Stimulated activated CD4-positive, alpha-beta T cell treated with anti-CD3 and anti-CD28 coated beads, TNF-alpha, amount 100 ng/mL, for 24 hours (primary cell): ENCODE results near the gene MED12L.
A peak's percentile ranks its signal among the peaks of the same experiment; 100 is the strongest.

Experiments
- DNase-seq, 3 experiments: peaks; one replicate each; pipeline ENCODE4 v3.0.0-alpha.2; 2020; ENCODE audit warnings: low read depth in 3 of 3

Gene MED12L

DNA sequence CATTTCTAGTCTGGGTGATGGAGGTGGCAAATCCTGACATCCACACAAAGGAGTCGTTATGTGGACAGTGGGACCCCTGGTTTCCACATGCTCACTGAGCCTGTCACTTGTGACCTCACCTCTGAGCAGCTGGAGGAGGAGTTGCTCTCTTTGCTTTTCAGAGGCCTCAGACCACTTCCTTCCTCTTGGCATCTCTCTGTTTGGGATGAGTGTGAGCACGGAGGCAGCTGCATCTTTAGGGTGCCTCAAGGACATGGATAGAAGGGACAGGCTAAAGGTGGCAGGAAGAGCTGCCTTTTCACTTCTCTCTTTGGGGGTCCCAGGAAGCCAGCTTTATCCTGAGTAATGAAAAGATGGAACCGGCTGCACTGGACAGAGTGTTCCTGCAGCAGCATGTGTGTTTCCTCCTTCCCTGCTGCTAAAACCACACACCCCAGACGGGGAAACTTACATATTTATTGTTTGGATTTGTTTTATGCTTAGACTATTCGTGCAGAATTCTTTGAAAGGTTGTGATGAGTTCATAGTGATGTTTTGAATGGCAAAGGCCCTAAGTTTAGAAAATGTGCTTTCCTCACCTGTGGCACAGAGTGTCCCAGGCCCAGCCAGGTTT lies 85.8 kb downstream of the MED12L start:
- DNase-seq = peak in 2 of 3 experiments; percentile 5 to 26

DNA sequence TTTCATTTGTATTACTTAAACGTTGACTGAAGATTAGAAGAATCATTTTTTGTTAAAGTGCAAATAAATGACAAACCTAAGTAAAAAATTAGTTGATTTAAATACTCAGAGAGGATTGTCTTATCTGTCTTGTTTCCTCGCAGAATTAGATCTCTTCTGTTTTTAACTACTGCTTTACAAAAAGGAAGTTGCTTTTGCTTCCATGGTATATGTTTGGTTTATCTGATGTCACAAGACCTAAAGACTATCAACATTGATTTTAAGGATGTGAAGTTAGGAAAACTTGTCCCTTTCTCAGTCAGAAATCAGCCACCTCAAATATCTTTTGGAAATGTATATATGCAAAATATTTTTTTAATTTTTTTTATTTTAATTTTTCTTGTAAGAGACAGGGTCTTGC lies 88.9 kb downstream of the MED12L start:
- no peak for DNase-seq

DNA sequence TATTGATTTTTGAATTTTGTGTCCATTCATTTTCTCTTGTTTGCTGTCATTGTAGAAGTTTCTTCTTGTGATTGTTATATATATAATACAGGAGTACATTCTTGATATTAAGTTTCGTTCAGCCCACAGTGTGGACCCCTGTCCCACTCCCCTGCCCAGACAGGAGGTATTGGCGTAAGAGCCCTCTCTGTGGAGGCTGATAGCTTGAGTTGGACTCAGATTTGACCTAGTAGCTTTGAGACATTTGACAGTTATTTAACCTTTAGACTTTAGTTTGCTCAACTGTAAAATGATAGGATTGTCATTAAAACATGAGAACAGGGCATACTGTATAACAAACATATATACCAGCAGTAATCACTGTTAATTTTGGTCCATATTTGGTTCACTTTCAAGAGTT lies 90.5 kb downstream of the MED12L start:
- no peak for DNase-seq

DNA sequence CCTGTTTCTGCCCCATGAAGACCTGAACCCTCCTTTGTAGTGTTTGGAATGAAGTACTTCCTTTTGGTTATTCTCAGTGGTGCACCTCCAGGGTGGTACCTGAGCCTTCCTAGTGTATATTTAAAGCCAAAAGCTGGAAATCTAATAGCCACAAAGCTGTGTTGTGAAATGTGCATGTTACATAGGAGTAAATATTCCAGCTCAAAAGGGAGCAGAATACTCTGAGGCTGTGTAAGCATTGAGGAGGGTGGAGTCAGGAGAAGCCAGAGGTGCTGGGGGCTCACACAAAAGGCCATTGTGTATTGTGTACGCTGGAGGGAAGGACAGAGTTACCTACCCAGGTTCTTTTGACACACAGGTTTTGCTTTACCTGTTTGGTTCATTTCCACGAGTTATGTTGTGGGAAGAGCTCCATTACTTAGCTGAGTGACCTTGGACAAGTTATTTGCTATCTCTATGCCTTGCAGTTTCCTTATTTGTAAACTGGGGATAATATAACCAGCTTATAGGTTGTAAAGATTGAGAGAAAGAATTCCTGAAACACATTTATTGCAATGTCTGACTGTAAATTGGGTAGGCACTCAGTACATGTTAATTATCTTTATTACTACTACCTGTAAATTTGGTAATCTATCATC lies 92.9 kb downstream of the MED12L start:
- DNase-seq = no peak

DNA sequence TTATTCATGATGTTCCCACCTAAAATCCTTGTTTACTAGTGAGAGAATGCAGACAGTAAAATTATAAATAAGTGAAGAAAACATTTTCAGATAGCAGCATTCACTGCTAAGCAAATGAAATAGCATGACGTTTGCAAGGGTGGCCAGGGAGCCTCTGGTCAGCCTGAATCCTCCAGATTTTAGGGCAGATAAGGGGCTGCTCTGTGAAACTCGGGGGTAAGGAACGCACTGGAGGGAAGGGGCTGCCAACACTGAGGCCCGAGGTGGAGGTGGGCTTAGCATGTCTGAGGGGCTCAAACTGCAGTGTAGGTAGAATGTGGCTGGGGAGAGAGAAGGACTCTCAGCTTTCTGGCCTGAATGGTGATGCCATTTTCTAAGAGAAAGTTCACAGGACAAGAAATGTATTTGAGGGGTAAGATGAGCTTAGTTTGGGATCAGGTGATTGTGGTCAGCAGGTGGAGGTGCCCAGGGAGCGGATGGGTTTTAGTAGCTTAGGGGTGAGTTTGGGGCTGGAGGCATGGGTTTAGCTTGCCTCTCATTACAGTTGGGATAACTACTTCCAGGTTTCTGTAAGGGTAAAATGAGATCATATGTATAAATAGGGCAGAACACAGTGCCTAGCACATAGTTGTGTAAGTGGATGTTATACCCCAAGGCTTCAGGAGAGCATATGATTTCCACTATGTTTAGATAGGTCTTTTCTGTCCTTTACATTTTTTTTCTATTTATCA lies 97.0 kb downstream of the MED12L start:
- no peak for DNase-seq

DNA sequence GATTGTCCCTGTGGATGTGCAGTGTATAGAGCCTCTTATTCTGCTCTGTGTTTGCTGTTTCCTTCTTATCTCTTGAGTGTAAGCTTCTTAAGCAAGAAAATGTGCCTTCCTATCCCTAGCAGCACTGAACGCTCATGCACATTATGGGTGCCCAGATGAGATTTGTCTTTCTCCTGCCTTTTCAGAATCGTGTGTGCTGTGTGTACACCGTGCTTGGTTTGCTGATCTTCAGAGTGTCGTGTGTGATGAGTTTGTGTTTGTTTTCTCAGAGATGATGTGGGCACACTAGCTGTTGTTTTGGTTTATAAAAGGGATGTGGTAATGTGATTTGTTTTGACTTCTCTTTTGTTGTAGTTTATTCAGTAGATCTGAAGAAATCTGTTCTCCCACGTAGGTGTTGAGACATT lies 97.8 kb downstream of the MED12L start:
- DNase-seq = no peak

DNA sequence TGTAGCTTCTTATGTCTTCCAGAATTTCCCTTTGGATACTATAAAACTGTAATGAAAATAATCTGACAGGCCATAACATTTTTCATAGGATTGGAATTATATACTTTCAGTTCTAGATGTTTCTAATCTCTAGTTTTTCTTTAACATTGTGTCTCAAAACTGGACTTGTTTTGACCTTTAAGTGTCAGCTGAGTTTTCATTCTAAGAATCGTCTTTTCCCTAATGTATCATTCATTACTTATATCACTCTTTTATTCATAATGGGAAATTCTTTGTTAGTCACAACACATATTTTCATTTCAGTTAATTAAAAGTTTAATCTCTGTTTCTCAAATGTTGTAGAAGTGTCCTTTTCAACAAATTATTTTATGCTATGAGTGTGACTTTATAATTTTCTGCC lies 105.6 kb downstream of the MED12L start:
- no peak for DNase-seq

DNA sequence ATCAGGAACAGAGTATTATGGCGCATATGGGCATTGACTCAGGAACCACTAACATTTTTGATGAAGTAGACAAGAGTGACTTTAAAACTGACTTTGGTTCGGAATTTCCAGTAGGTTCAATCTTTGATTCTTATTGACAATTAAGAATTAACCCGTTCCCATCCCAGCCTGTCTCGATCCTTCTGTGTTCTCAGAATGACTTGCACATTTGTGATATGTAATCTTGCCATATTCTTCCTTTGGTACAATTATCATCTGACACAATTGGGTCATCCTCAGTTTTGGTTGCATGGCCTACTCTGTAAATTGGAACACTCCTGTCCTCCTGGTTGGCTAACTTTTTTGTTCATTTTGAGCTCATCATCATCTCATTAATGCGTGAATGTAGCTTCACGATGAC lies 107.1 kb downstream of the MED12L start:
- DNase-seq = no peak

DNA sequence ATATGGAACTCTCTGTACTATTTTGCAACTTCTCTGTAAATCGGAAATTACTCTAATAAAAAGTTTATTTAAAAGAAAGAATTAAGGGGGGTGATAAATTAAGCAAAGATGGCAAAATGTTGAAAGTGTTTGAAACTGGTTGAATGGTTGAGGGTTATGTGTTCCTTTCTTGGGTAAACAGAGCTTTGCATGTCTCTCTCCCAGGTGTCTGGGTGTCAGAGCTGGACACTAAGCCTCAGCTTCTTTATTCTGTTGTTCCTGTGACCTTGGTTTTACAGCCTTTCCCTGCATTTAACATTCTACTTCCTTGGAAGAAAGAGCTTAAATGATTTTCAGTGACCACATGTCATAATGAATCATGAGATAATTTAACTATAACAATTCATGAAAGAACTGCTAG lies 110.4 kb downstream of the MED12L start:
- no peak for DNase-seq

DNA sequence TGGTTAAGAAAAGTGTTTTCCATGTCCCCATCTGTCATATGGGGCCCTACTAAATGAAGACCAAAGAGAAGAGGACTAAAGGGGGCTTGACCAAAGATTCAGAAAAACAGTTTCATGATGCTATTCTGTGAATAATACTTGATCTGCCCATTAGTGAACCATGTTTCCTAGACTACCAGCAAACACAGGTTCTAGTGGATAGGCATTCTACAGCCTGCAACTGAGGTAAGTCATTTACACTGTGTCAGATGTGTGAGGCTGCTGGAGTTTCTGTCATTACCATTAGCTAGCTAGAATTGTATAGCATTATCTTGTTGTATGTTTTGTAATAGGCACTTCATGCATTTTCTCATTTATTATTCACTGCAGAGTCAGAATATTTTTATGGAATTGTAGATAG lies 111.0 kb downstream of the MED12L start:
- DNase-seq = no peak

DNA sequence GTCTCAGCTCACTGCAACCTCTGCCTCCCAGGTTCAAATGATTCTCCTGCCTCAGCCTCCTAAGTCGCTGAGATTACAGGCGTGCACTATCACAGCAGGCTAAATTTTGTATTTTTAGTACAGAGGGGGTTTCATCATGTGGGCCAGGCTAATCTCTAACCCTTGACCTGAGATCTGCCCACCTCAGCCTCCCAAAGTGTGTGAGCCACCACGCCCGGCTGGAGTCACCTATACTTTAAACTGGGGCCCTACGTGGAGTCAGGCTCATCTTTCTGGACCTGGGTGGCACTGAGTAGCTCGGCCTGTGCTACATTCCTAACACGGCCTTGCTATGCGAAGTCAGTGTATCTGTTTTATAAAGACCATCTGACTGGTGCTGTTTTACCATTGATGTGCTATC lies 111.8 kb downstream of the MED12L start:
- DNase-seq = no peak

DNA sequence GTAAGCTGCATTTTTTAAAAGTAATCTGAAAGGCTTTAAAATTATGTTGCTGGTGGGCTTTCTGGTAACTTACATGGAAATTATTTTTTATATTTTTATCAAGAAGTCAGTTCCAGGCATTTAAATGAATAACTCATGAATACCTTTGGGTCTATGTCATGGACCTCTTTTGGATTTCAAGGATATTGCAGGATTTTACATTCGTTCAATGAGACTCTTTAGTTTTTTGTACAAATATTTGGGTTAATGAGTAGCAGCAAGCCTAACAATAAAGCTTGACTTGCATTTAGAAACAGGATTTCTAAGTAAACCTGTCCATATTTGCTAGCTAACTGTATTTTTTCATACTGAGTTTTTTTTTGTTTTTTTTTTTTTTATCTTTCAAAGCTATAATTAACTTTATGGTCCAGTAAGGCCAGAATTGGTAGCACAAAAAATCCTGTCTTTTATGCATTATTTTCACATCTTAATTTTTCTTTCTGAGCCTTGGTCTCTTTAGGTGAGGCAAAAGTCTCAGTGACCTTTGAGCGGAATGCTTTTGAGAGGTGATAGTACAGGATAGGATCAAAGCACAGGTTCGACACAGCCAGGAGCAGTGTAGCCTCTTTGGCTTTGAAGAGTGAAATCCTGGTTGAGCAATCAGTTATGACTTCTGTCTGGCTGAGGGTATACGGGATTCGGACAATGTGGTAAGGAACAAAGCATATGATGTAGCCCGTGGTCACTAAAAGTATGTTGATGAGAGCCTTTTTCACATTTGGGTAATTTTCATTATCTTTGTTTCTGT lies 112.7 kb downstream of the MED12L start:
- no peak for DNase-seq

DNA sequence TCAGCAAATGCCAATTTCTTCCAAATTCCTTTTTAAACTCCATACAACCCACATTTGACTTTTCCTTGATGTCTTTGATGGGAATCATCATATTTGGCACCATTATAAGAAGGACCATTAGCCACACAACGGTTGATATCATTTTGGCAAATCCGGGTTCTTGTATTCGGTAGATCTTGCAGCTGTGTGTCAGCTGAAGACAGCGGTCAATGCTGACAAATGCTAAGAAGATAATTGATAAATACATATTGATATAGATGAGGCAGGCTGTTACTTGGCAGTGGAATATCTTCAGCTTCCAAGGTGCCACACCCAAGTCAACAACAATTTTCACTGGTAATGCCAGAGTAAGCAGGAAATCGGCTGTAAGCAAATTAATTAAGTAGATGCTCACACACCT lies 113.4 kb downstream of the MED12L start:
- DNase-seq = no peak

DNA sequence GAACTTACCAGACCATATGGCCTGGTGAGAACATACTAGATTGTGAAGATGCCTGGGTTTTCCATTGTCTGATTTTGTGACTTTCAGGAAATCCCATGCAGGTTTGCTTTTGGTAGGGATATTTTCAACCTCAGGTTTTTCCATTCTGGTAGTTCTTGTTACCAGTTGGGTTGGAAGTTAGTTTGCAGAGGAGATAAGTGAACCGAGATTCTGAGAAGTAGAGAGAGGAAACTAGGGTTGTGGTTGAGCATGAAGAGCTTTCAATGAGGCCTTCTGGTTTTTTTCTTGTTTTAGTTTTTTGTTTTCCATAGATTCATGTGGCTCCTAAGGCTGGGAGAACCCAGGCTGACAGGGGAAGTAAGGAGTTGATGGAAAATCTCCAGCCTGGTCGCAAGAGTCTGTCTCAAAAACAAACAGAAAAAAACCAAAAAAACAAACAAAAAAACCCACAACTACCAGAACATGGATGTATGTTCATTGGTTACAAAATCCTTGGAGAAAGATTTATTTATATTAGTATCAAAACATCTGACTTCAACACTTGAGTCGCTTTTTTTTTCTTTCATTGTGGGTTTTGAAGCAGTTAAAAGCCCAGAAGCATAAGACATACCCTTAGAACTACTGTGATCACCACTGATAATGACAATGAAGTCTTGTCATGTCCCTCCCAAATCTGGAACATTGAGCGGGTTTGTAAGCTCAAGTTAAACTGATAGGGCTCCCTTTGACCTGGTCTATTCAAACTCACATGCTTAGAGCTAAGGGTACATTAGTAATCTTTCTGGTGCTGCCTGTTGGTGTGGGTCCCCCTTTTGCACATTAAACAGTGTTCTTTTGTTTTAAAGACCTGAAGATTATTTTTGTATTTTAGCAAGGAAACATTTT lies 114.3 kb downstream of the MED12L start:
- DNase-seq = no peak

DNA sequence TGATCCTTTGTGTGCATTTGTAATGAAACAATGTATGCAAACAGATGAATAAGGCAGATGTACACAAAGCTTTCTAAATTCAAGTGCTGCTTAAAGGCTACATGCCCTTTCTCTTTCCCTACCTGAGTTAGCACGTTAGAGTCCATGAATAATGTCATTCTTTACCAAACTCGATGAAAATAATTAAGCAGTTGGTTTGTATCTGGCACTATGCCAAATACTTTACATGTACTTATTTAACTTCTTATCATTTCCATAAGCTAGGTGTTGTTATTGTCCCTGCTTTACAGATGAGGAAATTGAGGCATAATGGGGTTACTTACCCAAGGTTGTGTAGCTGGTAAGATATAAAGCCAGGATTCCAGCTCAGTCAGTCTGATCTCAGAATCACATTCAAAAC lies 115.1 kb downstream of the MED12L start:
- no peak for DNase-seq

DNA sequence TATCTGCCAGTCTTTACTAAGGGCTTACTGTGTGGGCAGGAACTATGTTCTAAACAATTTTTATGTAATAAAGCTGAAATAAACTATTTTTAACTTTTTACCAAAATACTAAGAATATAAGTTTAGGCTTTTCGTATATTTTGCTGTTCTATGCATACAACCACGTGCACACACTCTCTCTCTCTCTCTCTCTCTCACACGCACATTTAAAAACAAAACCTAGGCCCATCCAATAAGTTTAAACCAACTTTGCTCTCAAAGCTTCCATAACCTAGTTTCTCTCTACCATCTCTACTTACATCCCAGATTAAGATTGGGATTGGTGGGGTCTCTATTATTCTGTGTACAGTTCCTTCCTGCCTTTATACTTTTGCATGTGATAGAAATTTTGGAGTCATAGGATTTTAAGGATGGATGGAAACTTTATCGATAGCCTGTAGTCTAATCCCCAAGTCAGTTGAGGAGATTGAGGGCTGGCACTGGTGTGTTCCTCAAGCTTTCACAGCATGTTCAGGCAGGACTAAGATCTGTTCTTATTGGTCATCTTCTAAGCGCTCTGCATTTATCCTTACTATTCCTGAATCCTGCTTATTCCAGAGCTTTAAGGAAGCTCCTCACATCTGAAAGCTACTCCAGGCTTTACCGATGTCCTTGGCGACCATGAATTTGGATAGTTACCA lies 115.7 kb downstream of the MED12L start:
- DNase-seq = no peak

DNA sequence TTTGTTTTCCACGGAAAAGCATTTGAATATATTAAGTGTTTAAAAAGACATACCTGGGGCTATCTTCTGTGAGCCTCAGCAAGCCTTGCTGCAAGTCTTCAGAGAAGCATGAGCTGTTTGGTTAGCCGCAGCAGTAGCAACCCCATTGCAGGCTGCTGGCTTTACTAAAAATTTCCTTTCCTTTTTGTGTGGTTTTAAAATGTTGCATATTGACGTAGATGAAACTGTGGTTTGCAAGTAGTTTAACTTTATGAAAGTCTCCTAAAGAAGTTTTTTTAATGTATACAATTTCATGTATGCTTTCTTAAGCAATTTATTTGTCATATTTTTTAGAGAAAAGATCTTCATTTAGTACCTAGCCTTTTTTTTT lies 117.6 kb downstream of the MED12L start, which contains the start of gene GPR171:
TSS of gene GPR171 (minus strand) at position 166 of the 370 bp plus-strand sequence. CDS start 3,830 bp downstream, outside the sequence.
- DNase-seq = peak; percentile 35 to 54 (median 54)

DNA sequence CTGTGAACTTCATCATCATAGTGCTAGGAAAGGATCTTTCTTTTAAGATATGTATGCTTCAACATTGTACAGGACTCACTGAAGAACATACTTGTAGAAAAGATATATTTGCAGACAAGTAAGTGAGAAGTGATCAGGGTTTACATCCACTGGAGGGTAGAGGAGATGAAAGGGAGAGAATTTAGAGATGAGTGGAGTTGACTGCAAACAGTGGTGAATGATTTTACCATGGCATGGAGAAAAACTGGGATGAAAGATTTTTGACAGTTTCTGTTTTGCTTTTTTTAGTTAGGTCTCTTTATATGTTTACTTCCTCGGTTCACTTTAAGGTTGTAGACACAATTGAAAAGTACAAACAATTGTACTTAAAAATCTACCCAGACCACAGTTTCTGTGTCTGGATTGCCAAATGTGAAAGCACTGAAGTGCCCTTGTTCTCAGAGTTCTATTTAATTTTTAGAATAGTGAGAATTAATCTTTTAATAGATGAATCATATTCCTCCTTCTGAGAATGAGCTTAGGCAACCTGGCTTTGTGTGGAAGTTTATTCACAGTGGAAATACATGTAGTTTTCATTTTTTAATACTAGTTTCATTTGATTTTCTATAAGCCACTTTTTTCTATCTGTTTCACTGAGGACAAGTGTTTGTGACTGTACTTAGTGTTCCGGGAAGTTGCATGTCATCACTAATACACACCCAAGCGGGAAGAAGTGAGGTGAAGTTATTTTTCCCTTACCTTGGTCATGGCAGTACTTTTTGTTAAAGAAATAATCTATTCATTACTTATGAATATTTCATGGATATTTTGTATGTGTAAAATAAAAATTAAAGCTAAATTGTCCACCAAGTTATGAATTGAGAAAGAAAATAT lies 119.3 kb downstream of the MED12L start:
- no peak for DNase-seq

DNA sequence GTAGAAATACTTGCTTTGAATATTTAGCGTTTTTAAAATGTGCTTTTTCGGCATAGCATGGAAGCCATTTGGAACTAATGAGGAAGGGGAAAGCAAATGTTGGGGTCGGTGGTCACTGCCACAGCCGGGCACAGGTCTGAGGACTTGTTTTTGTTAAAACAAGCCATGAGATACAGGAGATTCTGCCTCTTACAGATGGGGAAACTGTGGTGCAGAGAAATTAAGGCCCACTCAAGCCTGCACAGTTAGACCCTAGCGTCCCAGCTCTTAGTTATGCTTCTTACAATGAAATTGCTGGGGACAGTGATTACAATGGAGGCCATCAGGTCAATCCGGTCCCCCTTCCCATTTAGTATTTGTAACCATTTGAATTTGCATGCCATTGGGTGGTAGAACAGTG lies 120.0 kb downstream of the MED12L start:
- no peak for DNase-seq

DNA sequence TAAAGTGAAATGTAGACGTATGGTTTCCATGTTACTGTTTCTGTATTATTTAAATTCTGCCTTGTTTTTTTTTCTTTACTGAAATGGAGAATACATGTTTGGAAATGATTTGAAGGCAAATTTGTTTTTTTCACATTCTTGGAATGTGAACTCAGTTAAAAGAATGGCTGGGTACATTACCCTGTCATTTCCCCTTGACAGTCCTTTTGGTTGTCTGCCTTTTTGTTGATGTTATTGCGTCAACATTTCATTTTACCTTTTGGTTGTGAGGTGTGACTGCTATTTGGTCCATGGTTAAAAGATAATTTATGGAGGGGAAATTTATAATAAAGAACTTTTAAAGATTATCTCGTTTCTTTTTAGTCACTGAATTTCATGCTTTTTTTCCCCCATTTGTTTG lies 120.7 kb downstream of the MED12L start:
- DNase-seq = no peak
